GM12874 (cell line): ENCODE results near the gene CHURC1.
A peak's percentile ranks its signal among the peaks of the same experiment; 100 is the strongest.

Experiments
- TF ChIP-seq, protein P1 (sequence below): IDR thresholded peaks from 2 replicates; pipeline ENCODE4 v1.5.1; 2011; ENCODE audit warnings: low read depth, mild to moderate bottlenecking, control low read depth, low read length, moderate library complexity; ENCODE audit not compliant: insufficient read depth

The CHURC1 gene

DNA sequence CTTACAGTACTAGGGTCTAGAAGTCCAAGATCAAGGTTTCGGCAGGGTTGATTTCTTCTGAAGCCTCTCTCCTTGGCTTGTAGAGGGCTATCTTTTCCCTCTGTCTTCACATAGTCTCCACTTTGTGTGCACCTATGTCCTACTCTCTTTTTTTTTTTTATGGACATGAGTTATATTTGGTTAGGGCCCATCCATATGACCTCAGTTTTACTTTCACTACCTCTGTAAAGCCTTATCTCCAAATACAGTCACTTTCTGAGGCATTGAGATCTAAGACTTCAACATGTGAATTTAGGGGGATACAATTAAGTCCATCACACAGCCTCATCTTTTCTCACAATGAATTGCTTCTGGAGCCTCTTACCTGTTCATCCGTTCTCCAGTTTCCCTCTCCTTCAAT is 28.7 kb upstream of the CHURC1 start:
- TF ChIP-seq, protein P1, sequence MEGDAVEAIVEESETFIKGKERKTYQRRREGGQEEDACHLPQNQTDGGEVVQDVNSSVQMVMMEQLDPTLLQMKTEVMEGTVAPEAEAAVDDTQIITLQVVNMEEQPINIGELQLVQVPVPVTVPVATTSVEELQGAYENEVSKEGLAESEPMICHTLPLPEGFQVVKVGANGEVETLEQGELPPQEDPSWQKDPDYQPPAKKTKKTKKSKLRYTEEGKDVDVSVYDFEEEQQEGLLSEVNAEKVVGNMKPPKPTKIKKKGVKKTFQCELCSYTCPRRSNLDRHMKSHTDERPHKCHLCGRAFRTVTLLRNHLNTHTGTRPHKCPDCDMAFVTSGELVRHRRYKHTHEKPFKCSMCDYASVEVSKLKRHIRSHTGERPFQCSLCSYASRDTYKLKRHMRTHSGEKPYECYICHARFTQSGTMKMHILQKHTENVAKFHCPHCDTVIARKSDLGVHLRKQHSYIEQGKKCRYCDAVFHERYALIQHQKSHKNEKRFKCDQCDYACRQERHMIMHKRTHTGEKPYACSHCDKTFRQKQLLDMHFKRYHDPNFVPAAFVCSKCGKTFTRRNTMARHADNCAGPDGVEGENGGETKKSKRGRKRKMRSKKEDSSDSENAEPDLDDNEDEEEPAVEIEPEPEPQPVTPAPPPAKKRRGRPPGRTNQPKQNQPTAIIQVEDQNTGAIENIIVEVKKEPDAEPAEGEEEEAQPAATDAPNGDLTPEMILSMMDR = no peak

DNA sequence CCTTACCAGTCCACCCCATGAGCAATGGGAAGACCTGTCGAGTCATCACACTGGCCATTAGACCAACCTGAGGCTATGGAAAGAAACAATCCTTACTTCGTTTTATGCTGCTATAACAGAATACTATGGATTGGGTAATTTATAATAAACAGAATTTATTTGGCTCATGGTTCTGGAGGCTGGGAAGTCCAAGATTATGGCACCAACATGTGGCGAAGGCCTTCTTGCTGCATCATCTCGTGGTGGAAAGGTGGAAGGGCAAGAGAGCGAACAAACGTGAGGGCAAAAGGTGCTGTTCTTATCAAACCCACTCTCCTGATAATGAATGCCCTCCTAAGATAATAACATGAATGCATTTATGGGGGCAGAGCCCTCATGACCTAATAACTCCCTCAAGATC is 24.9 kb upstream of the CHURC1 start:
- TF ChIP-seq, protein P1 = no peak

DNA sequence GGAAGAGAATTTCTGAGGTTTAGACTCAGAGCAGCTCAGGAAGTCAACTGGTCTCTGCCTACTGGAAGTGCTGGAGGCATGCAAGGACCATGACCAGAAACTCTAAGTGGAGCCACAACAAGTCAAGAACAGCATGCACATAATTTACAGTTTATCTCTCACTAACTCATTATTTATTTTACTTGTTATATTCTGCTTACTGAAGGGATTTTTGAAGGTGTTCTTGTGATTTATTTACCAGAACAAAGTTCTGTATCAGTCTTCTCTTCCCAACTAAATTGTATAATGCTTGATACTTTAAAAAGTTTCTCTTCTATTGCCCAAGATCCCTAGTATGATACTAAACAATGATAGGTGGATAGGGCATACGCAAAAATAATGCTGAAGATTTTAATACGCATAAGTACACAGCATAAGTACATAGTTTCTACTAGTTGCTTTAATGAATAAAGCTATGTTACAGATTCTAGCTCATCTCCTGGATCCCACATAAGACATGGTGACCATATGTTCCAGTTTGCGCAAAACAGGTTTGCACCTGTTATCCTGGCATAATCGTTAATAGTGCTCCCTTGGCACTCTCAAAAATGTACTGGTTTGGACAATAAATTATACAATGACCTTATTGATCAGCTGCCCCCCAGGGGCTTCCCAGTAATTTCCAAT is 22.9 kb upstream of the CHURC1 start:
- TF ChIP-seq, protein P1 = no peak

DNA sequence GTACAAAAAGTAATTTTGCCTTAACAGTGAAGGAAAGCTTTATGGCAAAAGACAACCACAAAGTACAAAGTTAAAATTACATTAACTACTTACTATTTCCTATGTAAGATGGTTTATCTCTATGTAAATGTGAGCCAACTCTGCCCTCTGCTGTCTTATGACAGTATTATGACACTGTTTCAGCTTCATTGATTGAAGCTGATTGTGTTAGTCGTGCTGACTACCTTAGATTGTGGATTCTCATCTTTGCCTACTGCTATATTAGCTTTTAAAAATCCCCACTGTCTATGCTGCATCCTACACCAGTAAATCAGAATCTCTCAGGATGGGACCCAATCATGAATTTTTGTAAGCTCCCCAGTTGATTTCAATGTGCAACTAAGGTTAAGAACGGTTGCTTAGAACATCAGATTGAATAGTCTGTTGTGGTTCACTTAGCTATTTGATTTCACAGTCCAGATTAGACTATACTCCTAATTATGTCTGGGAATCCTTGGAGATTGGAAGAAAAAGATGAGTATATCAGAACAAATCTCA is 22.3 kb upstream of the CHURC1 start:
- TF ChIP-seq, protein P1 = peak; percentile 15; the same call in 1 of the 2 replicates

DNA sequence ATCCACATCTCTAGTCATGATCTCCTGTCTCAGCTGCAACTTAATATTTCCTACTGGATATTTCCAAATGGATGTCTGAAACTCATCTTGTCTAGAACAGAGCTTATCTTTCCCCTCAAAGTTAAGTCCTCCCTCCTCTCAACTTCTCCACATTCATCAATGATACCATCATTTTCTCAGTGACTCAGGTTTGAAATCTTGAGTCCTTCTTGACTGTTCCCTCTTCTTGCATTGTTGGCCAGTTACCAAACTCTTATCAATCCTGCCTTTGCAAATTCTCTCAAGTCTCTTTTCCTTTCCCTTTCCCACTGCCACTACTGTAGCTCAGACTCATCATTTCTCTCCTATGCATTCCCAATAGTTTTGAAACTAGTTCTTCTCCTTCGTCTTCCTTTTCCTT is 14.3 kb upstream of the CHURC1 start:
- TF ChIP-seq, protein P1 = no peak

DNA sequence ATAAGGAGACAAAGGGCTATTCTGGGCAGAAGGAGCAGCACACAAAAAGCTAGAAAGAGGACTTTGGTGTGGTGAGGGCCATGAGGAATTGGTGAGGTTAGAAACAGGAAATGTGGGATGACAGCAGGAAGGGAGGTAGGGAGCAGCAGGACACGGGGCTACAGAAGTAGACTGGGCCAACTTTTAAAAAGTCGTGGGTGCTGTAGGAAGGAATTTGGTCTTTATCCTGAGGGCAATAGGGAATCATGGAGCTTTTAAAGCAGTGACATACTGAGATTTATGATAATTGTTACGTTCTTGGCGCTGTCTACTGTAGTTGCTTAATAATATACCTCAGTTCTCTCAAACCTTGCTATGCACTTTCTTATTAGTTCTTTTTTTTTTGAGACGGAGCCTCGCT is 8.2 kb upstream of the CHURC1 start:
- TF ChIP-seq, protein P1 = no peak

DNA sequence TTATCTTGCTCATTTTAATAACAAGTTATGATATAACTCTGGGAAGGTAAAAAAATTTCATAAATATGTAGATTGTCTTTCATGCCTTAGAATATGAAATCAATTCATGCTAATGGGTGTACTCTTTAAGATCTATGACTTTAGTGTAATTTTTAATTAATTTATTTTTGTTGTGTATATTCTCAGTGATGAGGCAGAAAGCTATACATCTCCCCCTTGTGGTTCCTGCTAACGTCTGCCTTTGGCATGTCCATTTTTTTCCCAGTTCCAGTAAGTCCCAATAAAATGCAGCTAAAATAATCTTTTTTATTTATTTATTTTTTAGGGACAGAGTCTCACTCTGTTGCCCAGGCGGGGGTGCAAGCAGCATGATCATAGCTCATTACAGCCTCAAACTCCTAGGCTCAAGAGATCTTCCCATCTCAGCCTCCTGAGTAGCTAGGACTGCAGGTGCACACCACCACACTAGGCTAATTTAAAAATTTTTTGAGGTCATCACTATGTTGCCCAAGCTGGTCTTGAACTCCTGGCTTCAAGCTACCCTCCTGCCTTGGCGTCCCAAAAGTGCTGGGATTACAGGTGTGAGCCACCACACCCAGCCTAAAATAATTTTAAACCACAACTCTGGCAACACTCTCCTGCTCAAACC is 3.3 kb upstream of the CHURC1 start:
- TF ChIP-seq, protein P1 = peak; percentile 19; the same call in 1 of the 2 replicates
